Nephron (organoid): ENCODE results near the gene ZNF599.
A peak's percentile ranks its signal among the peaks of the same experiment; 100 is the strongest.

Experiments used
- H3K27ac Mint-ChIP-seq, 3 experiments: 2 replicates each; pipeline ENCODE4 v1.8.0; 2020; ENCODE audit warnings: mixed read lengths in 3 of 3, mild to moderate bottlenecking in 2 of 3, moderate library complexity in 1 of 3
- H3K27me3 Mint-ChIP-seq: 2 replicates; pipeline ENCODE4 v1.8.0; 2021; ENCODE audit warnings: low read depth, mild to moderate bottlenecking, moderate library complexity, mixed read lengths
- H3K36me3 Mint-ChIP-seq: 2 replicates; pipeline ENCODE4 v1.8.0; 2020; ENCODE audit warnings: low read depth, mixed read lengths
- H3K4me1 Mint-ChIP-seq: 2 replicates; pipeline ENCODE4 v1.8.0; 2020; ENCODE audit warnings: mixed read lengths
- H3K4me3 Mint-ChIP-seq, 3 experiments: 2 replicates each; pipeline ENCODE4 v1.8.0; 2020; ENCODE audit warnings: mild to moderate bottlenecking in 3 of 3, mixed read lengths in 3 of 3, moderate library complexity in 2 of 3
- H3K9me3 Mint-ChIP-seq: 2 replicates; pipeline ENCODE4 v1.8.0; 2020; ENCODE audit warnings: mixed read lengths
- TF ChIP-seq, protein P1 (sequence below), 3 experiments: fragments of 200-600 bp; sonication (generic); IDR thresholded peaks; one replicate each; pipeline ENCODE4 v1.5.0; 2021; ENCODE audit warnings: antibody characterized with exemption in 3 of 3; ENCODE audit not compliant: unreplicated experiment in 3 of 3

The ZNF599 gene

DNA sequence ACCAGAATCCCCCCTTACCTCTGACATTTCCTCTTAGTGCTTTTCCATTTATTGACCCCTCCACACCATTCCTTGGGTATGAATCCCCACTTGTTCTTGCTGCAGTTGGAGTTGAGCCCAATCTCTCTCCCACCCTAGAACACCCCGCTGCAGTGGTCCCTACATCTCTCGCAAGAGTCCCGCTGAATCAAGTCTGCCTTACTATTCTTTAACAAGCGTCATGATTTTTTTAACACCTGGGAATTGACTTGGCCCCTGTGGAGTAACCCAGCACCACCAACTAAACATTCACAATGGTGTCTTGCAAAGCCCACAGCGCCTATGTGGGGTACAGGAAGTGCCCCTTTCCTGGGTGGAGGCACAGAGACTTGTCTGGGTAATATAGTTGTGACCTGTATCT, 13.2 kb upstream of the ZNF599 start:
- H3K4me3 Mint-ChIP-seq: no peak overlapping the region
- peaks cover 3% of the 10 kb centered on the region for H3K27me3 Mint-ChIP-seq
- no peaks in the 10 kb centered on the region for H3K4me1 Mint-ChIP-seq
- no peak overlapping the region for H3K27ac Mint-ChIP-seq
- TF ChIP-seq, protein P1, sequence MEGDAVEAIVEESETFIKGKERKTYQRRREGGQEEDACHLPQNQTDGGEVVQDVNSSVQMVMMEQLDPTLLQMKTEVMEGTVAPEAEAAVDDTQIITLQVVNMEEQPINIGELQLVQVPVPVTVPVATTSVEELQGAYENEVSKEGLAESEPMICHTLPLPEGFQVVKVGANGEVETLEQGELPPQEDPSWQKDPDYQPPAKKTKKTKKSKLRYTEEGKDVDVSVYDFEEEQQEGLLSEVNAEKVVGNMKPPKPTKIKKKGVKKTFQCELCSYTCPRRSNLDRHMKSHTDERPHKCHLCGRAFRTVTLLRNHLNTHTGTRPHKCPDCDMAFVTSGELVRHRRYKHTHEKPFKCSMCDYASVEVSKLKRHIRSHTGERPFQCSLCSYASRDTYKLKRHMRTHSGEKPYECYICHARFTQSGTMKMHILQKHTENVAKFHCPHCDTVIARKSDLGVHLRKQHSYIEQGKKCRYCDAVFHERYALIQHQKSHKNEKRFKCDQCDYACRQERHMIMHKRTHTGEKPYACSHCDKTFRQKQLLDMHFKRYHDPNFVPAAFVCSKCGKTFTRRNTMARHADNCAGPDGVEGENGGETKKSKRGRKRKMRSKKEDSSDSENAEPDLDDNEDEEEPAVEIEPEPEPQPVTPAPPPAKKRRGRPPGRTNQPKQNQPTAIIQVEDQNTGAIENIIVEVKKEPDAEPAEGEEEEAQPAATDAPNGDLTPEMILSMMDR (IDR thresholded peaks at IDR 0.05; ENCODE audit: unreplicated experiment in 3 of 3): no peak
- peaks cover 12% of the 10 kb centered on the region for H3K9me3 Mint-ChIP-seq
- no peaks in the 10 kb centered on the region for H3K36me3 Mint-ChIP-seq

DNA sequence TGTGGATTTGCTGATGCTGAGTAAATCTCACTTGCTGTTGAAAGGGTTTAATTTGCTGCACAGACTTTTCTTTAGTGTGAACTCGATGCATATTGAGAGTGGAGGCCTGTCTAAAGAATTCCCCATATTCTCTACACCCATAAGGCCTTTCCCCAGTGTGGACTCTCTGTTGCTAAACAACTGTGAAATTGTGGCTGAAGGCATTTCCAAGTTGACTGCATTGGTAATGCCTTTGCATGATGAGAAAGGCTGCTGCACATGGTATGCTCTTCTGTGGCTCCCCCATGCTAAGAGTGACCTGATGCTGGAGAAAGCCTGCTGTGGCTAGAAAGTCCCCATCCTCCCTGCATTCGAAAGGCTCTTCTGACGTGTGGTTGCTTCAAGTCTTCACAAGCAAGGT, 6.6 kb upstream of the ZNF599 start:
- TF ChIP-seq, protein P1 (IDR thresholded peaks at IDR 0.05; ENCODE audit: unreplicated experiment in 3 of 3): no peak
- no peak overlapping the region for H3K27ac Mint-ChIP-seq
- peaks cover 3% of the 10 kb centered on the region for H3K27me3 Mint-ChIP-seq
- no peaks in the 10 kb centered on the region for H3K36me3 Mint-ChIP-seq
- peaks cover 8% of the 10 kb centered on the region for H3K9me3 Mint-ChIP-seq
- no peaks in the 10 kb centered on the region for H3K4me1 Mint-ChIP-seq
- H3K4me3 Mint-ChIP-seq: no peak overlapping the region

DNA sequence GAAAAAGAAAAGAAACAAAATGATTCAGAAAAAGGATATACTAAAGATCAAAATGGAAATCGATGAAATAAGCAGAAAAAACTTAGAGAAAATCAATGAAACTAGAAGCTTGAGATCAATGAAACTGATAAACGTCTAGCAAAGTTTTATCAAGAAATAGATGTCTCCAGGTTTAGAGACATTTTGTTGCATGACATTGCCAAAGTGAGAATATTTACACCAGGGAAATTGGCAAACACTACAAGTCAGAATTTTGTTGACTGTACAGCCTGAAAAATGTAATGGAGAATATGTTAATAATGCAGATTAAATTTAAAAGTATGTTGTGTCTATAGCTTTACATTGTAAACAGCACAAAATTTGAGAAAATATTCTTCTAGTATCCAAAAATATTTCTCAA, 5.3 kb upstream of the ZNF599 start:
- no peak overlapping the region for H3K4me3 Mint-ChIP-seq
- TF ChIP-seq, protein P1 (IDR thresholded peaks at IDR 0.05; ENCODE audit: unreplicated experiment in 3 of 3): no peak
- H3K36me3 Mint-ChIP-seq: no peaks in the 10 kb centered on the region
- no peak overlapping the region for H3K27ac Mint-ChIP-seq
- no peaks in the 10 kb centered on the region for H3K4me1 Mint-ChIP-seq
- H3K27me3 Mint-ChIP-seq: peaks cover 6% of the 10 kb centered on the region
- H3K9me3 Mint-ChIP-seq: peaks cover 6% of the 10 kb centered on the region

DNA sequence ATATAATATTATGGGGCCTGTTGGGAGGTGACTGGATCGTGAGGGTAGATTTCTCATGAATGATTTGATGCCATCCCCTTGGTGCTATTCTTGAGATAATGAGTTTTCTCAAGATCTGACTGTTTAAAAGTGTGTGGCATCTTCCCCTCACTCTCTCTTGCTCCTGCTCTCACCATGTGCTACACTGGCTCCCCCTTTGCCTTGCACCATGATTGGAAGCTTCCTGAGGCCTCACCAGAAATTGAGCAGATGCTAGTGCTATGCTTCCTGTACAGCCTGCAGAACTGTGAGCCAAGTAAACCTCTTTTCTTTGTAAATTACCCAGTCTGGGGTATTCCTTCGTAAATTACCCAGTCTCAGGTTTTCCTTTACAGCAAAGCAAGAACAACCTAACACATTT, 1.8 kb upstream of the ZNF599 start:
- no peak overlapping the region for H3K27ac Mint-ChIP-seq
- peak overlapping the region in 1 of 3 experiments; percentile 56 for H3K4me3 Mint-ChIP-seq
- H3K36me3 Mint-ChIP-seq: peaks cover 25% of the 10 kb centered on the region
- H3K9me3 Mint-ChIP-seq: peaks cover 9% of the 10 kb centered on the region
- peaks cover 17% of the 10 kb centered on the region for H3K4me1 Mint-ChIP-seq
- peaks cover 6% of the 10 kb centered on the region for H3K27me3 Mint-ChIP-seq
- TF ChIP-seq, protein P1 (IDR thresholded peaks at IDR 0.05; ENCODE audit: unreplicated experiment in 3 of 3): no peak

DNA sequence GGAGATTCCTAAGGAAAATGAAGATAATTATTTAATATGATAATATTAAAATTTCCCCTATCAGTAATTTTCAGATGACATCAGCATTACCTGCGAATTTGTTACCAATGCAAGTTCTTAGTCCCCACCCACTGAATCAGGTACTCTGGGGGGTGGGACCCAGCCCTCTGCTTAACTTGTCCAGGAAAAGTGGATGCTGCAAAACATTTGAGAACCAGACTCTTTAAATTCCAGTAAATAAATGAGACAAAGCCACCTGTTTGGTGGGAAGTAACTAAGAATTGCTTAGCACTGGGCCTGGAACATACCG, 495 bp upstream of the ZNF599 start:
- Mint-ChIP-seq H3K36me3 (peaks cover 39% of the 10 kb centered on the region), H3K27me3 (peaks cover 6% of the 10 kb centered on the region), H3K4me3 (peak overlapping the region; percentile 96 to 99 (median 98)), H3K4me1 (peaks cover 17% of the 10 kb centered on the region), H3K9me3 (peaks cover 13% of the 10 kb centered on the region), H3K27ac (peak overlapping the region in 1 of 3 experiments; percentile 82)
- TF ChIP-seq, protein P1 (IDR thresholded peaks at IDR 0.05; ENCODE audit: unreplicated experiment in 3 of 3): no peak

DNA sequence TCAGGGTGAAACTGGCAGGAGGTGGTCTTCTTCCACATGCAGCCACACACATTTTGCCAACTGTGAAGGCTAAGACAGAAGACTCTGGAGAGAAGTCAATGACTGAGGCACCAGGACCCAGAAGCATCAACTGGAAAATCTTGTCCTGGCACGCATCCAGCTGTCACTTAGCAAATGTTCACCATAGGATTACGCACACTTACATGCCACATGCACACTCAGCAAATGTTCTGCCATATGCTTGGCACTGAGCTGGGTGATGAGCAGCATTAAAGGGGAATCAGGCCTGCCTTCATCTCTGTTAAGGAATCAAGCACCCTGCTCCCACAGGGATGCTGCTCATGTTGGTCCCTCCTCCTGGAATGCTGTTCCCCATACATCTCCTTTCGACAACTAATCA, 5.1 kb downstream of the ZNF599 start:
- Mint-ChIP-seq H3K36me3 (peaks cover 92% of the 10 kb centered on the region), H3K4me3 (no peak overlapping the region), H3K27ac (no peak overlapping the region), H3K9me3 (peaks cover 41% of the 10 kb centered on the region), H3K4me1 (peaks cover 14% of the 10 kb centered on the region), H3K27me3 (no peaks in the 10 kb centered on the region)
- TF ChIP-seq, protein P1 (IDR thresholded peaks at IDR 0.05; ENCODE audit: unreplicated experiment in 3 of 3): no peak
